K562 (cell line): Measurements from ENCODE around the gene BCL2L12. TPM values are rescaled to one million over a fixed set of nuclear protein-coding genes. Genes with fewer than 3 reads are reported as not detected.

Experiments used
- AFF4 ChIP-seq: sonication (generic); formaldehyde crosslinking; IDR thresholded peaks from 2 replicates; pipeline ENCODE4 v1.8.0; 2023; ENCODE audit warnings: mild to moderate bottlenecking, missing genetic modification reagents
- CREM ChIP-seq: IDR thresholded peaks from 2 replicates; pipeline ENCODE4 v1.6.1; 2014; ENCODE audit warnings: antibody characterized with exemption, low read depth
- E2F1 ChIP-seq: sonication (generic); formaldehyde crosslinking; IDR thresholded peaks from 2 replicates; pipeline ENCODE4 v1.8.1; 2023; ENCODE audit warnings: mild to moderate bottlenecking, missing genetic modification reagents, moderate library complexity
- FOXJ3 ChIP-seq: sonication (generic); formaldehyde crosslinking; IDR thresholded peaks from 2 replicates; pipeline ENCODE4 v1.4.0; 2020; ENCODE audit warnings: mild to moderate bottlenecking, missing genetic modification reagents
- MCM3 ChIP-seq: fragments of 450-650 bp; IDR thresholded peaks from 2 replicates; pipeline ENCODE4 v1.6.1; 2016
- MED1 ChIP-seq: sonication (generic); formaldehyde crosslinking; IDR thresholded peaks from 2 replicates; pipeline ENCODE4 v1.8.1; 2023; ENCODE audit warnings: missing genetic modification reagents, borderline replicate concordance
- MTA3 ChIP-seq: fragments of 450-650 bp; formaldehyde crosslinking; IDR thresholded peaks from 2 replicates; pipeline ENCODE4 v1.6.1; 2017; ENCODE audit warnings: mild to moderate bottlenecking, borderline replicate concordance
- NFRKB ChIP-seq: fragments of 450-650 bp; IDR thresholded peaks from 2 replicates; pipeline ENCODE4 v1.6.1; 2016; ENCODE audit warnings: low read depth
- PHF20 ChIP-seq: fragments of 450-650 bp; IDR thresholded peaks from 2 replicates; pipeline ENCODE4 v1.6.1; 2018; ENCODE audit not compliant: partially characterized antibody
- POLR2H ChIP-seq: IDR thresholded peaks from 2 replicates; pipeline ENCODE4 v1.6.1; 2016; ENCODE audit warnings: missing genetic modification characterization, low read depth, mild to moderate bottlenecking, control low read depth, missing compliant biosample characterization, moderate library complexity
- PTTG1 ChIP-seq: fragments of 450-650 bp; IDR thresholded peaks from 2 replicates; pipeline ENCODE4 v1.6.1; 2016; ENCODE audit warnings: low read depth, mild to moderate bottlenecking, missing genetic modification characterization, missing compliant biosample characterization
- RFX7 ChIP-seq: fragments of 250-450 bp; sonication (Bioruptor Pico); IDR thresholded peaks from 2 replicates; pipeline ENCODE4 v1.5.1; 2021; ENCODE audit warnings: mild to moderate bottlenecking
- SIN3A ChIP-seq, 2 experiments: fragments of 150-350 bp in 1 of 2; IDR thresholded peaks; 2 replicates each; pipeline ENCODE4 v1.6.1; 2011 to 2016; ENCODE audit warnings: borderline replicate concordance in 2 of 2, low read depth in 2 of 2, low read length in 2 of 2, mild to moderate bottlenecking in 2 of 2, moderate library complexity in 2 of 2; ENCODE audit not compliant: control insufficient read depth in 1 of 2
- SRF ChIP-seq, 2 experiments: fragments of 250-450, 450-650 bp in 1 of 2; sonication (Bioruptor Pico) in 1 of 2; sonication (generic) in 1 of 2; formaldehyde crosslinking; IDR thresholded peaks; 2 replicates each; pipeline versions ENCODE4 v1.5.0 to v1.5.1; 2020 to 2022; ENCODE audit warnings: mild to moderate bottlenecking in 1 of 2, missing genetic modification reagents in 1 of 2
- TRIM28 ChIP-seq: fragments of 450-650 bp; IDR thresholded peaks from 2 replicates; pipeline ENCODE4 v1.6.1; 2017
- TSC22D4 ChIP-seq: fragments of 450-650 bp; IDR thresholded peaks from 2 replicates; pipeline ENCODE4 v1.6.1; 2016; ENCODE audit warnings: missing genetic modification characterization, missing biosample characterization, control low read depth
- ZC3H4 ChIP-seq: sonication (generic); formaldehyde crosslinking; IDR thresholded peaks from 2 replicates; pipeline ENCODE4 v1.9.0; 2021; ENCODE audit warnings: missing genetic modification reagents, borderline replicate concordance
- ZNF174 ChIP-seq: fragments of 250-450 bp; sonication (Bioruptor Pico); IDR thresholded peaks from 2 replicates; pipeline ENCODE4 v1.4.0; 2020; ENCODE audit warnings: mild to moderate bottlenecking
- ZNF3 ChIP-seq: fragments of 250-450 bp; sonication (Bioruptor Pico); IDR thresholded peaks from 2 replicates; pipeline ENCODE4 v1.5.0; 2021; ENCODE audit warnings: mild to moderate bottlenecking, moderate library complexity
- polyA plus RNA-seq, 8 experiments: library from polyadenylated mRNA; depleted of rRNA in 4 of 8; stranded (reverse) in 5 of 8; unstranded in 3 of 8; fragments of >200 nt; fragmentation: Nextera tagmentation in 2 of 8; fragmentation: Illumina TruSeq in 1 of 8; extraction: Ambion mirVana in 2 of 8; extraction: Trizol in 1 of 8; gene quantifications; 2 replicates each; pipeline versions ENCODE4 v1.2.1 to v1.2.3, GENCODE V29; 2011 to 2014; ENCODE audit warnings: inconsistent platforms in 1 of 8, missing spikeins in 1 of 8
- total RNA-seq, 7 experiments: library from RNA; depleted of rRNA in 6 of 7; stranded (reverse); fragments of >200 nt in 6 of 7; fragmentation: Illumina TruSeq in 2 of 7; extraction: Trizol in 2 of 7; gene quantifications; 2 replicates each; pipeline versions ENCODE4 v1.2.1 to v1.2.3, GENCODE V29; 2011 to 2021; ENCODE audit warnings: low replicate concordance in 1 of 7
- TF ChIP-seq, protein P1 (sequence below), 2 experiments: fragments of 450-650 bp; IDR thresholded peaks; 2 replicates each; pipeline ENCODE4 v1.6.1; 2016
- TF ChIP-seq, protein P2 (sequence below): fragments of 450-650 bp; formaldehyde crosslinking; IDR thresholded peaks from 2 replicates; pipeline ENCODE4 v1.4.0; 2022; ENCODE audit warnings: missing genetic modification characterization

BCL2L12 gene
- total and polyA plus RNA-seq, 9 of the 15 experiments (the other 6 are each of a cell fraction or from before 2014, with no cell fraction given): 7.4 to 263 (median 81.2) TPM

DNA sequence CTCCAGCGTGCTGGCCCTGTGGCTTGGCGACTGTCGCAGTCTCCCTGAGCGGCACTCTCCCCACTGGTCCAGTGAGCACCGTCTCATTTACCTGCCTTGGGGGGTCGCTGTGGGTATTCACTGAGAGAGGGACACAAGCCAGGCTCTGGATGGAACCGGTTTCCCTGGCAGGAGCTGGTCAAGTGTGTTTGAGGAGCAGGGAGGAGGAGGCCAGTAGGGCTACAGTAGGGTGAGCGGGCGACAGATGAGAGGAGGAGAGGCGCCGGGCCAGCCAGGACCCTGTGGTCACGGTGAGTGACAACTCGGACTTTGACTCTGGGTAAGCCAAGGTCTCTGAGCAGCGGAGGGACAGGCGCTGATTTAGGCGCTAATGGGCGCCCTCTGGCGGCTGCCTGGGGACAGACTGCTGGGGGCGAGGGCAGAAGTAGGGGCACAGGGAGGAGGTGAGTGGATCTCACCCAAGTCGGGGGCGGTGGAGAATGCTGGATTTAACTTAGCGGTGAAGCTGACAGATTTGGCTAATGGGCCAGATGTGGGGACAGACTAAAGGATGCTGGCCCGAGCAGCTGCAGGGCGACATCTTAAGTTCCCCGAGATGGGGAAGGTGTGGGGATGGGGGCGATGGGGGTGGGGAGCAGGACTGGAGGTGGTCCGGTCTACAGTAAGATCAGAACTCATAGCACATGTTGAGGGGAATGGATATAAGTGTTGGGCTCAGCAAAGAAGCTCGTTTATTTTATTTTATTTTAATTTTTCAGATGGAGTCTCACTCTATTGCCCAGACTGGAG, 6.6 kb downstream of the BCL2L12 start (continued):
- TF ChIP-seq NFRKB (no peak), MCM3 (no peak), ZNF174 (CRISPR knock-in tag) (no peak), TSC22D4 (tag) (no peak), SIN3A (IDR thresholded peaks at IDR 0.05; ENCODE audit: borderline replicate concordance in 2 of 2, control insufficient read depth in 1 of 2, low read depth in 2 of 2, low read length in 2 of 2) (peak in 1 of 2 experiments; percentile 32; a peak in 1 of 4 replicates), MED1 (CRISPR knock-in tag) (no peak), PTTG1 (tag) (no peak), ZC3H4 (CRISPR knock-in tag) (no peak), MTA3 (peak; percentile 81; the same call in 1 of the 2 replicates), RFX7 (CRISPR knock-in tag) (no peak), E2F1 (no peak), SRF (CRISPR knock-in tag; IDR thresholded peaks at IDR 0.05) (no peak; a peak in 1 of 4 replicates), CREM (peak; percentile 20; the same call in 1 of the 2 replicates), ZNF3 (CRISPR knock-in tag) (no peak), FOXJ3 (CRISPR knock-in tag) (no peak), POLR2H (tag) (no peak), AFF4 (no peak), PHF20 (no peak), TRIM28 (peak; percentile 67)
- TF ChIP-seq, protein P1, sequence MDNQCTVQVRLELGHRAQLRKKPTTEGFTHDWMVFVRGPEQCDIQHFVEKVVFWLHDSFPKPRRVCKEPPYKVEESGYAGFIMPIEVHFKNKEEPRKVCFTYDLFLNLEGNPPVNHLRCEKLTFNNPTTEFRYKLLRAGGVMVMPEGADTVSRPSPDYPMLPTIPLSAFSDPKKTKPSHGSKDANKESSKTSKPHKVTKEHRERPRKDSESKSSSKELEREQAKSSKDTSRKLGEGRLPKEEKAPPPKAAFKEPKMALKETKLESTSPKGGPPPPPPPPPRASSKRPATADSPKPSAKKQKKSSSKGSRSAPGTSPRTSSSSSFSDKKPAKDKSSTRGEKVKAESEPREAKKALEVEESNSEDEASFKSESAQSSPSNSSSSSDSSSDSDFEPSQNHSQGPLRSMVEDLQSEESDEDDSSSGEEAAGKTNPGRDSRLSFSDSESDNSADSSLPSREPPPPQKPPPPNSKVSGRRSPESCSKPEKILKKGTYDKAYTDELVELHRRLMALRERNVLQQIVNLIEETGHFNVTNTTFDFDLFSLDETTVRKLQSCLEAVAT (IDR thresholded peaks at IDR 0.05): peak in 1 of 2 experiments; percentile 57; a peak in 2 of 4 replicates
- TF ChIP-seq, protein P2, sequence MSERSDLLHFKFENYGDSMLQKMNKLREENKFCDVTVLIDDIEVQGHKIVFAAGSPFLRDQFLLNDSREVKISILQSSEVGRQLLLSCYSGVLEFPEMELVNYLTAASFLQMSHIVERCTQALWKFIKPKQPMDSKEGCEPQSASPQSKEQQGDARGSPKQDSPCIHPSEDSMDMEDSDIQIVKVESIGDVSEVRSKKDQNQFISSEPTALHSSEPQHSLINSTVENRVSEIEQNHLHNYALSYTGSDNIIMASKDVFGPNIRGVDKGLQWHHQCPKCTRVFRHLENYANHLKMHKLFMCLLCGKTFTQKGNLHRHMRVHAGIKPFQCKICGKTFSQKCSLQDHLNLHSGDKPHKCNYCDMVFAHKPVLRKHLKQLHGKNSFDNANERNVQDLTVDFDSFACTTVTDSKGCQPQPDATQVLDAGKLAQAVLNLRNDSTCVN (CRISPR knock-in tag): no peak
